Naive thymus-derived CD4-positive, alpha-beta T cell (primary cell): ENCODE results near the gene MAGEA11. TPM values are rescaled to one million over a fixed set of nuclear protein-coding genes. Genes with fewer than 3 reads are reported as not detected.
"Not testable (repeated sequence)": the region's sequence is repeated elsewhere in the genome, so short reads cannot be mapped to it uniquely, and the experiment has no call there.

Source experiments
- ATAC-seq: fragments of 150-1000 bp; cut with Tn5 transposase; 2 replicates; pipeline ENCODE4 v1.10.0; 2021; ENCODE audit warnings: mild to moderate bottlenecking, moderate library complexity
- CTCF ChIA-PET: fragments of 350-600 bp; sonication (Branson Sonifier 250); formaldehyde crosslinking; loops from one replicate; lab custom pipeline; 2021; ENCODE audit warnings: antibody characterized with exemption; lab: Charles Lee
- POLR2A ChIA-PET: fragments of 350-600 bp; sonication (Branson Sonifier 250); formaldehyde crosslinking; loops from one replicate; lab custom pipeline; 2021; ENCODE audit warnings: antibody characterized with exemption, inconsistent platforms; lab: Charles Lee
- DNase-seq, 9 donors: peaks; one replicate each; pipeline versions ENCODE4 v3.0.0 to v3.0.0-alpha.2; 2020 to 2022; ENCODE audit warnings: mixed read lengths in 1 of 9
- H3K27ac ChIP-seq: one replicate; pipeline ENCODE4 v1.7.0; 2013; ENCODE audit warnings: mild to moderate bottlenecking, low read depth, low read length, moderate library complexity
- H3K27me3 ChIP-seq, 2 donors: one replicate each; pipeline ENCODE4 v1.7.0; 2013; ENCODE audit warnings: low read length in 2 of 2, mild to moderate bottlenecking in 2 of 2, moderate library complexity in 2 of 2; ENCODE audit not compliant: control insufficient read depth in 2 of 2, insufficient read depth in 2 of 2
- H3K36me3 ChIP-seq, 3 experiments: 1 replicate in 2 of 3; 2 replicates in 1 of 3; pipeline ENCODE4 v1.7.0; 2013; ENCODE audit warnings: low read length in 3 of 3, mild to moderate bottlenecking in 3 of 3, moderate library complexity in 1 of 3; ENCODE audit not compliant: insufficient read depth in 3 of 3, control insufficient read depth in 2 of 3
- H3K4me1 ChIP-seq, 2 donors: one replicate each; pipeline ENCODE4 v1.7.0; 2013; ENCODE audit warnings: low read length in 2 of 2, mild to moderate bottlenecking in 2 of 2, moderate library complexity in 1 of 2; ENCODE audit not compliant: control insufficient read depth in 2 of 2, insufficient read depth in 2 of 2
- H3K4me3 ChIP-seq: 2 replicates; pipeline ENCODE4 v1.7.0; 2013; ENCODE audit warnings: mild to moderate bottlenecking, low read length
- H3K9me3 ChIP-seq, 3 experiments: 1 replicate in 2 of 3; 2 replicates in 1 of 3; pipeline ENCODE4 v1.7.0; 2013; ENCODE audit warnings: low read length in 3 of 3; ENCODE audit not compliant: control insufficient read depth in 2 of 3
- H3K27ac Mint-ChIP-seq, 9 donors: one replicate each; pipeline ENCODE4 v1.8.0; 2020 to 2022; ENCODE audit warnings: mixed read lengths in 9 of 9, mild to moderate bottlenecking in 8 of 9, moderate library complexity in 5 of 9, inconsistent platforms in 2 of 9
- H3K27me3 Mint-ChIP-seq, 5 donors: one replicate each; pipeline ENCODE4 v1.8.0; 2021 to 2022; ENCODE audit warnings: mixed read lengths in 5 of 5, mild to moderate bottlenecking in 1 of 5
- H3K36me3 Mint-ChIP-seq, 5 donors: one replicate each; pipeline ENCODE4 v1.8.0; 2020 to 2022; ENCODE audit warnings: mixed read lengths in 5 of 5, mild to moderate bottlenecking in 3 of 5, inconsistent platforms in 1 of 5
- H3K4me1 Mint-ChIP-seq, 7 donors: one replicate each; pipeline ENCODE4 v1.8.0; 2020 to 2022; ENCODE audit warnings: mixed read lengths in 7 of 7, mild to moderate bottlenecking in 3 of 7, inconsistent platforms in 1 of 7
- H3K4me3 Mint-ChIP-seq, 10 donors: one replicate each; pipeline ENCODE4 v1.8.0; 2020 to 2022; ENCODE audit warnings: mild to moderate bottlenecking in 10 of 10, mixed read lengths in 10 of 10, moderate library complexity in 6 of 10, inconsistent platforms in 2 of 10
- H3K9me3 Mint-ChIP-seq, 11 donors: one replicate each; pipeline ENCODE4 v1.8.0; 2020 to 2022; ENCODE audit warnings: mixed read lengths in 11 of 11, mild to moderate bottlenecking in 4 of 11, inconsistent platforms in 1 of 11, moderate library complexity in 1 of 11
- intact Hi-C, 2 donors: fragments of 100-400 bp; cut with micrococcal nuclease; formaldehyde crosslinking; loops; one replicate each; pipeline ENCODE4 v1.15.1; 2023
- polyA plus RNA-seq, 2 donors: library from polyadenylated mRNA; unstranded; fragments of 300-500 nt; fragmentation: Illumina TruSeq; gene quantifications; one replicate each; pipeline ENCODE4 v1.2.3, GENCODE V29; 2021
- total RNA-seq, 6 experiments: library from RNA in 5 of 6; stranded (reverse) in 5 of 6; gene quantifications; 1 replicate in 5 of 6; 2 replicates in 1 of 6; pipeline ENCODE4 v1.2.3 and lab custom pipeline; 2021 to 2026

Gene MAGEA11
- total RNA-seq (not detected), polyA plus RNA-seq (not detected), total RNA-seq (lab: John Stamatoyannopoulos, UW) (not detected)

- Mint-ChIP-seq H3K4me1 (no peaks in the 10 kb centered on the region), H3K27ac (no peak within 1 kb of the TSS), H3K36me3 (no peaks in the 10 kb centered on the region), H3K4me3 (no peak within 1 kb of the TSS), H3K27me3 (peaks cover 0 to 11% (median 3%) of the 10 kb centered on the region in 5 donors), H3K9me3 (no peaks in the 10 kb centered on the region)
- H3K4me3 ChIP-seq = no peak within 1 kb of the TSS
- no peaks in the 10 kb centered on the region for H3K36me3 ChIP-seq
- CTCF ChIA-PET = no interaction called here
- no peak within 1 kb of the TSS for H3K27ac ChIP-seq
- intact Hi-C loops = no loop called here
- ATAC-seq = no peak
- POLR2A ChIA-PET = no interaction called here
- no peaks in the 10 kb centered on the region for H3K9me3 ChIP-seq
- DNase-seq = no peak
- no peaks in the 10 kb centered on the region for H3K4me1 ChIP-seq
- H3K27me3 ChIP-seq = no peaks in the 10 kb centered on the region
Measured at GRCh38 chrX:149711545-149712236, at the start of gene MAGEA11. MAGEA11 (plus strand) TSS chrX:149712060; CDS start chrX:149713160, 1,100 bp downstream.

- H3K4me1 Mint-ChIP-seq, POLR2A ChIA-PET, H3K27ac ChIP-seq, H3K36me3 Mint-ChIP-seq, CTCF ChIA-PET, H3K27me3 ChIP-seq, H3K9me3 Mint-ChIP-seq, intact Hi-C loops, H3K4me3 Mint-ChIP-seq, ATAC-seq, H3K36me3 ChIP-seq, DNase-seq, H3K27ac Mint-ChIP-seq, H3K4me3 ChIP-seq, H3K4me1 ChIP-seq, H3K27me3 Mint-ChIP-seq, H3K9me3 ChIP-seq: not testable (repeated sequence)
Measured at GRCh38 chrX:149675088-149675487, 36.8 kb upstream of the MAGEA11 start.

DNA sequence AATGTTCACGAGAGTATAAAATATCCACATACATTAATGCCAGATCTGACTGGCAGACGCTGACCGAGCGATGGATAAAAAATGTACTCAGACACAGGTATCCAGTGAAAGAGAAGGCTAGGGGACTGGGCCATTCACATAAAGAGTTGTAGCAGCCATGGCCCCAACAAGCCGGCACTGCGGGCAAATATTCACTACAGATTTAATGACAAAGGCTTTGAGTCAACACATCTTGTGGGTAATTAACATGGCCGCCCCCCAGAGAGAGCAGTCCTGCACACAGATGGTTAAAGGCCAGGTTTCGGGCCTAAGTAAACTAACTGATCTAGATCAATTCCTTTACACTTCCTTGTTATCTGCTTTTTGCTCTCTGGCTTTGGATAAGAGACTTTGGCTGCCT, 36.3 kb upstream of the MAGEA11 start:
- H3K4me3 ChIP-seq, H3K4me3 Mint-ChIP-seq, H3K4me1 Mint-ChIP-seq, H3K36me3 Mint-ChIP-seq, H3K27ac Mint-ChIP-seq, DNase-seq, CTCF ChIA-PET, POLR2A ChIA-PET, H3K27me3 Mint-ChIP-seq, H3K27me3 ChIP-seq, intact Hi-C loops, ATAC-seq, H3K4me1 ChIP-seq, H3K36me3 ChIP-seq, H3K9me3 ChIP-seq, H3K9me3 Mint-ChIP-seq, H3K27ac ChIP-seq: not testable (repeated sequence)

GRCh38 chrX:149679164-149679678, 32.6 kb upstream of the MAGEA11 start:
- ATAC-seq, H3K27ac ChIP-seq, H3K4me3 Mint-ChIP-seq, H3K36me3 ChIP-seq, H3K27me3 Mint-ChIP-seq, H3K4me3 ChIP-seq, intact Hi-C loops, H3K4me1 ChIP-seq, CTCF ChIA-PET, POLR2A ChIA-PET, DNase-seq, H3K27me3 ChIP-seq, H3K9me3 Mint-ChIP-seq, H3K27ac Mint-ChIP-seq, H3K4me1 Mint-ChIP-seq, H3K9me3 ChIP-seq, H3K36me3 Mint-ChIP-seq: not testable (repeated sequence)

DNA sequence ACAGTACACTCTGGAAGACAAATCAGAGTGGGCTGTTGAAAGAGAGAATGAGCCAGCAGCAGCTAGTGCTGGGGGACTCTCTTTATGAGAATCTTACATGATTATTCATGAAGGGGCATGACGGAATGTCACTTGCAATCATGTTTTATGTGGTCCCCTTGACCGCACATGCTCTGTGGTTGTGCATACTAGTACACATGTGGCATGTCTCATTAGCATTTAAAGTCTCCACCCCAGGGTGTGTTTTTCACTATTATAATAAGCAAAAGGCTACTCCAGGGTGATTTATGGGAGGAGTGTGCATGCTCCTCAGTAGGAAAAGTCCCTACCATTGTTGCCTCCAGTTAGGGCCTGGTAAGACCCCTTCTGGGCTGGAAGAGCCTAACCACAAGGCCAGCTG, 30.7 kb upstream of the MAGEA11 start:
- no peaks in the 10 kb centered on the region for H3K36me3 ChIP-seq
- H3K27ac ChIP-seq = no peak overlapping the region
- H3K27me3 Mint-ChIP-seq = no peaks in the 10 kb centered on the region
- H3K4me3 Mint-ChIP-seq = no peak overlapping the region
- ChIA-PET CTCF (no interaction called here), POLR2A (no interaction called here)
- no peak for DNase-seq
- no peak overlapping the region for H3K27ac Mint-ChIP-seq
- no peaks in the 10 kb centered on the region for H3K4me1 ChIP-seq
- H3K36me3 Mint-ChIP-seq = no peaks in the 10 kb centered on the region
- no peak for ATAC-seq
- no peaks in the 10 kb centered on the region for H3K4me1 Mint-ChIP-seq
- H3K9me3 Mint-ChIP-seq = peaks cover 0 to 1% (median 0%) of the 10 kb centered on the region in 11 donors
- no peaks in the 10 kb centered on the region for H3K9me3 ChIP-seq
- H3K4me3 ChIP-seq = no peak overlapping the region
- intact Hi-C loops = no loop called here
- H3K27me3 ChIP-seq = no peaks in the 10 kb centered on the region

GRCh38 chrX:149682031-149682430, 29.8 kb upstream of the MAGEA11 start:
- ChIA-PET CTCF (no interaction called here), POLR2A (no interaction called here)
- intact Hi-C loops = no loop called here
- H3K9me3 Mint-ChIP-seq = peaks cover 0 to 1% (median 0%) of the 10 kb centered on the region in 11 donors
- no peaks in the 10 kb centered on the region for H3K4me1 Mint-ChIP-seq
- Histone ChIP-seq H3K36me3 (no peaks in the 10 kb centered on the region), H3K27me3 (no peaks in the 10 kb centered on the region), H3K4me3 (no peak overlapping the region), H3K27ac (no peak overlapping the region), H3K9me3 (no peaks in the 10 kb centered on the region), H3K4me1 (no peaks in the 10 kb centered on the region)
- no peaks in the 10 kb centered on the region for H3K36me3 Mint-ChIP-seq
- no peak overlapping the region for H3K4me3 Mint-ChIP-seq
- H3K27ac Mint-ChIP-seq = no peak overlapping the region
- ATAC-seq = no peak
- no peak for DNase-seq
- no peaks in the 10 kb centered on the region for H3K27me3 Mint-ChIP-seq
